ENCODE data around the gene SMYD3.

- TF ChIP-seq POLR2AphosphoS5 (IDR thresholded peaks at IDR 0.05; ENCODE audit: low read depth, low read length): no peak
- TF ChIP-seq, protein P1, sequence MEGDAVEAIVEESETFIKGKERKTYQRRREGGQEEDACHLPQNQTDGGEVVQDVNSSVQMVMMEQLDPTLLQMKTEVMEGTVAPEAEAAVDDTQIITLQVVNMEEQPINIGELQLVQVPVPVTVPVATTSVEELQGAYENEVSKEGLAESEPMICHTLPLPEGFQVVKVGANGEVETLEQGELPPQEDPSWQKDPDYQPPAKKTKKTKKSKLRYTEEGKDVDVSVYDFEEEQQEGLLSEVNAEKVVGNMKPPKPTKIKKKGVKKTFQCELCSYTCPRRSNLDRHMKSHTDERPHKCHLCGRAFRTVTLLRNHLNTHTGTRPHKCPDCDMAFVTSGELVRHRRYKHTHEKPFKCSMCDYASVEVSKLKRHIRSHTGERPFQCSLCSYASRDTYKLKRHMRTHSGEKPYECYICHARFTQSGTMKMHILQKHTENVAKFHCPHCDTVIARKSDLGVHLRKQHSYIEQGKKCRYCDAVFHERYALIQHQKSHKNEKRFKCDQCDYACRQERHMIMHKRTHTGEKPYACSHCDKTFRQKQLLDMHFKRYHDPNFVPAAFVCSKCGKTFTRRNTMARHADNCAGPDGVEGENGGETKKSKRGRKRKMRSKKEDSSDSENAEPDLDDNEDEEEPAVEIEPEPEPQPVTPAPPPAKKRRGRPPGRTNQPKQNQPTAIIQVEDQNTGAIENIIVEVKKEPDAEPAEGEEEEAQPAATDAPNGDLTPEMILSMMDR (IDR thresholded peaks at IDR 0.05): no peak
Measured at GRCh38 chr1:246058466-246058865, 448.6 kb downstream of the SMYD3 start.

Measured in Panc1 (cell line).